Measurements from ENCODE around the gene FAM200B.
"Not testable (repeated sequence)": the region's sequence is repeated elsewhere in the genome, so short reads cannot be mapped to it uniquely, and the experiment has no call there.

The FAM200B gene

GRCh38 chr4:15696866-15697265 is 15.2 kb downstream of the FAM200B start:
- DNase-seq, result no peak

- DNase-seq, result no peak
These were observed 21.3 kb downstream of the FAM200B start, which contains the start of gene BST1 for GRCh38 chr4:15702941-15703403. TSS of gene BST1 (plus strand) at chr4:15703065. CDS start at chr4:15703145, 80 bp downstream.

GRCh38 chr4:15703439-15703838 is 21.8 kb downstream of the FAM200B start:
- DNase-seq, result no peak

- no peak for DNase-seq
These were observed 22.5 kb downstream of the FAM200B start for GRCh38 chr4:15704129-15704528.

GRCh38 chr4:15706646-15707362 is 25.2 kb downstream of the FAM200B start:
- no peak for DNase-seq

- no peak for DNase-seq
These were observed 25.7 kb downstream of the FAM200B start for GRCh38 chr4:15707363-15707715.

- DNase-seq, result no peak
These were observed 30.1 kb downstream of the FAM200B start for GRCh38 chr4:15711762-15712161.

- DNase-seq, result no peak
These were observed 30.6 kb downstream of the FAM200B start for GRCh38 chr4:15712214-15712613.

- DNase-seq, result no peak
These were observed 32.5 kb downstream of the FAM200B start for GRCh38 chr4:15714141-15714540.

- DNase-seq, result no peak
These were observed 33.2 kb downstream of the FAM200B start for GRCh38 chr4:15714646-15715435.

- no peak for DNase-seq
These were observed 34.5 kb downstream of the FAM200B start for GRCh38 chr4:15716115-15716514.

- DNase-seq, result no peak
These were observed 35.5 kb downstream of the FAM200B start for GRCh38 chr4:15717086-15717485.

- no peak for DNase-seq
These were observed 36.2 kb downstream of the FAM200B start for GRCh38 chr4:15717657-15718416.

- no peak for DNase-seq
These were observed 36.8 kb downstream of the FAM200B start for GRCh38 chr4:15718465-15718864.

GRCh38 chr4:15718959-15719358 is 37.3 kb downstream of the FAM200B start:
- no peak for DNase-seq

- no peak for DNase-seq
These were observed 37.9 kb downstream of the FAM200B start for GRCh38 chr4:15719506-15719905.

GRCh38 chr4:15720851-15721250 is 39.2 kb downstream of the FAM200B start:
- no peak for DNase-seq

GRCh38 chr4:15725608-15726007 is 44.0 kb downstream of the FAM200B start:
- DNase-seq, result no peak

- DNase-seq, result no peak
These were observed 48.4 kb downstream of the FAM200B start for GRCh38 chr4:15729910-15730533.

- DNase-seq, result not testable (repeated sequence)
These were observed 51.4 kb downstream of the FAM200B start for GRCh38 chr4:15733061-15733460.

GRCh38 chr4:15735536-15735935 is 53.9 kb downstream of the FAM200B start:
- no peak for DNase-seq

- DNase-seq, result no peak
These were observed 55.0 kb downstream of the FAM200B start for GRCh38 chr4:15736514-15737050.

GRCh38 chr4:15737255-15737654 is 55.6 kb downstream of the FAM200B start:
- DNase-seq, result no peak
